ENCODE results near the gene MTG2. TPM values are rescaled to one million over a fixed set of nuclear protein-coding genes. Genes with fewer than 3 reads are reported as not detected.

MTG2 gene
- total and polyA plus RNA-seq, 2 of the 8 experiments (the other 6 are each of a cell fraction or from before 2014, with no cell fraction given): 14.4 to 22.8 TPM

DNA sequence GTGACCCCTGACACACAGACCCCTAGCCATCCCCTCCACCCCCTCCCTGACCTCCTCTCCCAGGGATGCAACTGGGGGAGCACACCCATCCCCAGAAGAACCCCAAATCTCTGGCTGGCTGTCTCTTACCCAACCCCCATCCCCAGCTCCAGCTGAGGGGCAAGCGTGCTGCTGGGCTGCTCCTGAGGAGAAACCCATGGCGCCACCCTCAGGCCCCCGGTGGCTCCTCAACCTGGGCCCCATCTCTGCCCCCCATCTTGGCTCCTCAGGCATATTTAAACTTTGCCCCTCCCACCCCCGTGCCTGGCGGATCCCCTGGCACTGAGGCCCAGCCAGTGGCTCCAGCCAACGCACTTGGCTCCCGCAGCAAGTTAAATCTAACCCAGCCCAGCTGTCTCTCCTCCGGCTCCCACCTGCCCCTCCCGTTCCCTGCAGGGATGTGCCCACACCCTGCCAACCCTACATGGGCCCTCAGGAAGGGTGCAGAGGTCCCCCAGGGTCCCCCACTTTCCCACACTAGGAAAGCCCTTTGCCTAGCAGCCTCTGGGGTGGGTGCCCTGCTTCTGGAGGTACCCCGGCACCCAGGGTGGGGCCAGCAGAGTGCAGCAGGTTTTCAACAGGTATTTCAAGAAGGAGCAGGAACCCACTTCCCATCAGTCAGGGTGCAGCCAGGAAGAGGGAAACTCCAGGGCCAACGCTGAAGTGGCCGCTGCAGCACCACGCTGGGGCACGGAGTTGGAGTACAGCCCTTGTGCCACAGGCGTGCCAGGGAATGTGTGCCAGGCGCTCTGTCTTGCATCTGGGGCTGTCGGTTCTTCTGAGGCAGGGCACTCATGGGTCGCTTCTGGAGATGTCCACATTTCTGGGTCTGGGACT is 50.2 kb downstream of the MTG2 start:
- Histone ChIP-seq H2BK12ac (ENCODE audit: low read depth, low read length) (no peak overlapping the region), H3K4ac (replicated peaks; ENCODE audit: insufficient read length, low read depth, low read length) (no peak overlapping the region), H3K9ac (replicated peaks in 1 of 4; ENCODE audit: extremely low read depth in 1 of 4, low read depth in 3 of 4, low read length in 3 of 4) (no peak overlapping the region), H2AFZ (ENCODE audit: low read length) (no peak overlapping the region), H4K91ac (replicated peaks; ENCODE audit: insufficient read length, low read length) (no peak overlapping the region), H3K23me2 (ENCODE audit: low read depth, low read length) (peaks cover 19% of the 10 kb centered on the region), H3K27me3 (replicated peaks in 1 of 4; ENCODE audit: control insufficient read depth in 3 of 4, extremely low read depth in 1 of 4, insufficient read depth in 3 of 4, low read length in 3 of 4) (peaks cover 0 to 3% (median 0%) of the 10 kb centered on the region in 4 experiments; a peak in 3 of 7 replicates), H4K20me1 (replicated peaks in 1 of 2; ENCODE audit: control insufficient read depth in 1 of 2, insufficient read depth in 2 of 2, low read length in 2 of 2) (peaks cover 0 to 15% of the 10 kb centered on the region in 2 experiments), H3K27ac (ENCODE audit: low read depth, low read length) (no peak overlapping the region), H3K36me3 (ENCODE audit: control insufficient read depth in 2 of 4, insufficient read depth in 4 of 4, low read length in 3 of 4) (no peaks in the 10 kb centered on the region), H3K56ac (replicated peaks; ENCODE audit: insufficient read length, low read depth, low read length) (no peak overlapping the region), H2BK5ac (ENCODE audit: low read depth, low read length) (no peak overlapping the region), H2BK120ac (replicated peaks; ENCODE audit: low read depth, low read length) (no peak overlapping the region), H3K4me2 (ENCODE audit: insufficient read depth in 1 of 2, low read depth in 2 of 2, low read length in 2 of 2) (no peak overlapping the region), H3K79me1 (ENCODE audit: low read depth, low read length) (0 out of 2 replicates have a peak, but pooled peaks cover 2% of the 10 kb centered on the region), H3K4me1 (replicated peaks in 1 of 4; ENCODE audit: control insufficient read depth in 3 of 4, insufficient read depth in 4 of 4, low read length in 3 of 4) (peaks cover 0 to 5% (median 4%) of the 10 kb centered on the region in 4 experiments; a peak in 3 of 7 replicates), H3K23ac (ENCODE audit: insufficient read length) (no peak overlapping the region), H3K4me3 (ENCODE audit: extremely low read depth in 1 of 4, insufficient read depth in 2 of 4, low read depth in 3 of 4, low read length in 4 of 4) (no peak overlapping the region), H3K18ac (ENCODE audit: extremely low read depth, low read length) (no peak overlapping the region), H3K14ac (ENCODE audit: insufficient read length) (no peak overlapping the region), H4K5ac (ENCODE audit: insufficient read length, low read depth, low read length) (no peak overlapping the region), H2BK20ac (ENCODE audit: low read length) (no peak overlapping the region), H4K8ac (ENCODE audit: extremely low read depth, insufficient read depth, low read length) (no peak overlapping the region), H3K9me3 (ENCODE audit: insufficient read depth in 2 of 2, low read depth in 1 of 2, low read length in 1 of 2) (peaks cover 0 to 5% of the 10 kb centered on the region in 2 experiments; a peak in 1 of 4 replicates), H2BK15ac (ENCODE audit: low read length) (no peak overlapping the region), H2AK5ac (ENCODE audit: low read depth, low read length) (no peak overlapping the region), H3K79me2 (ENCODE audit: control insufficient read depth in 1 of 2, insufficient read depth in 2 of 2, low read length in 2 of 2) (no peaks in the 10 kb centered on the region)
- no peak for FAIRE-seq
- WGBS, 2 experiments (ENCODE audit: extremely low coverage in 1 of 2, insufficient coverage in 1 of 2, insufficient read length in 1 of 2, insufficient replicate concordance in 2 of 2, low coverage in 1 of 2, low lambda C conversion rate in 2 of 2, missing lambda C conversion rate in 1 of 2): 89% methylated on average over 17 of the region's 18 CpGs; no CpG with 5 or more reads in 1 of the 2 experiments
- TF ChIP-seq CTCF (IDR thresholded peaks at IDR 0.05; ENCODE audit: control extremely low read depth in 1 of 3, insufficient read depth in 1 of 3, low read depth in 1 of 3, low read length in 3 of 3) (peak; percentile 27 to 38 (median 28)), JUN (IDR thresholded peaks at IDR 0.05; ENCODE audit: low read depth, low read length) (no peak), RAD21 (IDR thresholded peaks at IDR 0.05 in 1 of 2, conservative IDR thresholded peaks at IDR 0.05 in 1 of 2; ENCODE audit: low read depth in 2 of 2, low read length in 2 of 2) (peak; percentile 43 to 50)
- ChIA-PET POLR2A (ENCODE audit: partially characterized antibody) (interaction anchor here (0.9 to 1.7 kb wide), 3 partner anchors 12 to 17 kb away, joined by 3 to 4 read pairs (median 4); no protein-coding TSS in a partner anchor), CTCF (ENCODE audit: partially characterized antibody) (interaction anchor here (0.8 to 1.8 kb wide), 10 partner anchors 10 to 76 kb away, joined by 3 to 7 read pairs (median 3); no protein-coding TSS in a partner anchor)
- DNase-seq (ENCODE audit: low read depth in 1 of 2, low spot score in 2 of 2): no peak
